WI38 (cell line): ENCODE data around the gene CD6.

Source experiments
- H3K4me3 ChIP-seq: 2 replicates; pipeline ENCODE4 v1.5.1; 2011; ENCODE audit warnings: low read depth, mild to moderate bottlenecking, control low read depth, low read length
- CTCF ChIP-seq: IDR thresholded peaks from 2 replicates; pipeline ENCODE4 v1.5.1; 2012; ENCODE audit warnings: low read depth, mild to moderate bottlenecking, control low read depth, low read length

CD6 gene

GRCh38 chr11:60971520-60971919, at the start of gene CD6:
TSS of gene CD6 (plus strand) at chr11:60971680. CDS start at chr11:60971866, 186 bp downstream.
- H3K4me3 ChIP-seq, result no peak within 1 kb of the TSS
- TF ChIP-seq CTCF, result no peak

GRCh38 chr11:60921777-60922335, 49.6 kb upstream of the CD6 start:
- no peak for TF ChIP-seq CTCF
- no peak overlapping the region for H3K4me3 ChIP-seq

- no peak overlapping the region for H3K4me3 ChIP-seq
- TF ChIP-seq CTCF, result no peak
Measured at GRCh38 chr11:60922906-60923305, 48.6 kb upstream of the CD6 start.

- H3K4me3 ChIP-seq, result no peak overlapping the region
- TF ChIP-seq CTCF, result no peak
Measured at GRCh38 chr11:60923326-60923725, 48.2 kb upstream of the CD6 start.

GRCh38 chr11:60923800-60924109, 47.7 kb upstream of the CD6 start:
- H3K4me3 ChIP-seq, result peak overlapping the region; percentile 78
- TF ChIP-seq CTCF, result no peak

- peak within 1 kb of the TSS; percentile 78 for H3K4me3 ChIP-seq
- no peak for TF ChIP-seq CTCF
Measured at GRCh38 chr11:60924110-60924905, 47.2 kb upstream of the CD6 start, which contains the start of gene TMEM132A. TSS of gene TMEM132A (plus strand) at chr11:60924460. CDS start at chr11:60924634, 174 bp downstream.
